HepG2 (cell line): Measurements from ENCODE around the gene PAEP. TPM values are rescaled to one million over a fixed set of nuclear protein-coding genes. Genes with fewer than 3 reads are reported as not detected.

ENCODE experiments used
- ATAC-seq: fragments of 200-7000 bp; cut with Tn5 transposase; 3 replicates; pipeline ENCODE4 v1.9.1; 2020; ENCODE audit warnings: mild to moderate bottlenecking, moderate library complexity
- BruUV-seq: library from RNA; stranded (reverse); fragments of 400-500 nt; replicated peaks from 2 replicates; lab custom pipeline; 2021; lab: Mats Ljungman, UMichigan
- CTCF ChIA-PET: fragments of 300-600 bp; formaldehyde crosslinking; extraction: SDS; loops from one replicate; lab custom pipeline; 2021; ENCODE audit warnings: low total read pairs, inconsistent platforms, low intra/inter-chr PET ratio; lab: Yijun Ruan, JAX
- POLR2A ChIA-PET: fragments of 350-600 bp; sonication (Branson Sonifier 250); formaldehyde crosslinking; loops from one replicate; lab custom pipeline; 2020; ENCODE audit warnings: antibody characterized with exemption, inconsistent platforms; lab: Yijun Ruan, JAX
- DNase-seq: peaks from one replicate; pipeline ENCODE4 v3.0.0-alpha.2; 2015; ENCODE audit warnings: low spot score
- FAIRE-seq: peaks from 3 replicates; lab custom pipeline; 2011; peaks lifted over from hg19 to GRCh38; lab: Jason Lieb, UNC
- H2AFZ ChIP-seq: one replicate; pipeline ENCODE4 v1.6.1; 2011; ENCODE audit warnings: low read length, inconsistent platforms
- H3K27ac ChIP-seq: fragments of 300-600 bp; 3 replicates; pipeline ENCODE4 v1.8.0; 2011; ENCODE audit warnings: mixed run types, mild to moderate bottlenecking, mixed read lengths, low read length, inconsistent platforms; ENCODE audit not compliant: insufficient read depth; ENCODE audit errors: extremely low read length
- H3K27me3 ChIP-seq, 2 experiments: fragments of 200-600 bp in 1 of 2; 2 replicates in 1 of 2; 3 replicates in 1 of 2; pipeline versions ENCODE4 v1.6.0 to v1.8.0; 2011; ENCODE audit warnings: low read length in 2 of 2, mild to moderate bottlenecking in 2 of 2, moderate library complexity in 2 of 2, inconsistent platforms in 1 of 2; ENCODE audit not compliant: insufficient read depth in 2 of 2, control insufficient read depth in 1 of 2
- H3K36me3 ChIP-seq, 2 experiments: fragments of 200-600 bp in 1 of 2; replicated peaks in 1 of 2; 2 replicates in 1 of 2; 3 replicates in 1 of 2; pipeline versions ENCODE4 v1.5.1 to v1.8.0; 2011; ENCODE audit warnings: low read length in 2 of 2, inconsistent platforms in 1 of 2; ENCODE audit not compliant: insufficient read depth in 2 of 2, control insufficient read depth in 1 of 2
- H3K4me1 ChIP-seq: 2 replicates; pipeline ENCODE4 v1.5.1; 2012; ENCODE audit warnings: low read length, inconsistent platforms; ENCODE audit not compliant: insufficient read depth
- H3K4me2 ChIP-seq: 2 replicates; pipeline ENCODE4 v1.6.0; 2011; ENCODE audit warnings: low read depth, low read length, inconsistent platforms
- H3K4me3 ChIP-seq, 3 experiments: fragments of 200-600 bp in 1 of 3; sonication (generic), shearing (Covaris generic) in 1 of 3; replicated peaks in 1 of 3; 2 replicates each; pipeline ENCODE4 v1.5.1; 2011 to 2016; ENCODE audit warnings: low read length in 3 of 3, inconsistent platforms in 2 of 3, low read depth in 2 of 3, mild to moderate bottlenecking in 2 of 3, control low read depth in 1 of 3, mixed read lengths in 1 of 3; ENCODE audit not compliant: insufficient read depth in 1 of 3
- H3K79me2 ChIP-seq: one replicate; pipeline ENCODE4 v1.6.1; 2011; ENCODE audit warnings: low read length, inconsistent platforms; ENCODE audit not compliant: insufficient read depth
- H3K9ac ChIP-seq: 2 replicates; pipeline ENCODE4 v1.6.0; 2011; ENCODE audit warnings: mild to moderate bottlenecking, low read depth, low read length, inconsistent platforms; ENCODE audit not compliant: insufficient read depth
- H3K9me3 ChIP-seq: 2 replicates; pipeline ENCODE4 v1.5.1; 2012; ENCODE audit warnings: mild to moderate bottlenecking, low read length
- H4K20me1 ChIP-seq: 2 replicates; pipeline ENCODE4 v1.6.0; 2011; ENCODE audit warnings: inconsistent platforms, mild to moderate bottlenecking, low read length, moderate library complexity; ENCODE audit not compliant: insufficient read depth
- ETS1 ChIP-seq: sonication (generic); formaldehyde crosslinking; IDR thresholded peaks from 2 replicates; pipeline ENCODE4 v1.4.0; 2020; ENCODE audit warnings: missing genetic modification reagents
- EZH2 ChIP-seq: conservative IDR thresholded peaks from 2 replicates; pipeline ENCODE4 v1.6.1; 2012; ENCODE audit warnings: mild to moderate bottlenecking, low read depth, low read length, moderate library complexity
- HNF1A ChIP-seq, 2 experiments: sonication (generic) in 1 of 2; formaldehyde crosslinking in 1 of 2; IDR thresholded peaks; 2 replicates each; pipeline versions ENCODE4 v1.4.0 to v1.6.1; 2016 to 2020; ENCODE audit warnings: borderline replicate concordance in 1 of 2, low read depth in 1 of 2, mild to moderate bottlenecking in 1 of 2, missing genetic modification reagents in 1 of 2
- HNF4A ChIP-seq: sonication (generic); formaldehyde crosslinking; IDR thresholded peaks from 2 replicates; pipeline ENCODE4 v1.4.0; 2020; ENCODE audit warnings: missing genetic modification reagents
- NFRKB ChIP-seq: fragments of 450-650 bp; IDR thresholded peaks from 2 replicates; pipeline ENCODE4 v1.6.1; 2017
- SMAD1 ChIP-seq: sonication (generic); formaldehyde crosslinking; IDR thresholded peaks from 2 replicates; pipeline ENCODE4 v1.4.0; 2020; ENCODE audit warnings: missing genetic modification reagents, low read depth, mild to moderate bottlenecking, borderline replicate concordance
- SNAPC5 ChIP-seq: sonication (generic); formaldehyde crosslinking; IDR thresholded peaks from 2 replicates; pipeline ENCODE4 v1.8.1; 2023; ENCODE audit warnings: mild to moderate bottlenecking, missing genetic modification reagents, borderline replicate concordance
- ZNF143 ChIP-seq: sonication (generic); formaldehyde crosslinking; IDR thresholded peaks from 2 replicates; pipeline ENCODE4 v1.4.0; 2020; ENCODE audit warnings: missing genetic modification reagents
- ZNF256 ChIP-seq: sonication (generic); formaldehyde crosslinking; conservative IDR thresholded peaks from 2 replicates; pipeline ENCODE4 v1.4.0; 2020; ENCODE audit warnings: missing genetic modification reagents
- ZNF281 ChIP-seq: sonication (generic); formaldehyde crosslinking; IDR thresholded peaks from 2 replicates; pipeline ENCODE4 v1.4.0; 2020; ENCODE audit warnings: missing genetic modification reagents, borderline replicate concordance
- ZNF570 ChIP-seq: sonication (generic); formaldehyde crosslinking; IDR thresholded peaks from 2 replicates; pipeline ENCODE4 v1.4.0; 2020; ENCODE audit warnings: mild to moderate bottlenecking, missing genetic modification reagents, borderline replicate concordance
- ZNF747 ChIP-seq: sonication (generic); formaldehyde crosslinking; IDR thresholded peaks from 2 replicates; pipeline ENCODE4 v1.8.1; 2023; ENCODE audit warnings: missing genetic modification reagents, mild to moderate bottlenecking, borderline replicate concordance
- ZNF761 ChIP-seq: sonication (generic); formaldehyde crosslinking; conservative IDR thresholded peaks from 2 replicates; pipeline ENCODE4 v1.4.0; 2020; ENCODE audit warnings: mild to moderate bottlenecking, missing genetic modification reagents
- WGBS: methylation state at CpG from one replicate; pipeline ENCODE4 v1.1.6; 2017; ENCODE audit warnings: low lambda C conversion rate; 5-methylcytosine and 5-hydroxymethylcytosine counted together
- in situ Hi-C: cut with HindIII; loops from 2 replicates; pipeline ENCODE4 v1.10.0; 2017; ENCODE audit warnings: low pct_unique_long_range_greater_than_20kb; ENCODE audit not compliant: extremely low pct_ligation_motif_present
- intact Hi-C: fragments of 100-400 bp; cut with micrococcal nuclease; formaldehyde crosslinking; loops from one replicate; pipeline ENCODE4 v1.10.0; 2022; ENCODE audit not compliant: unreplicated experiment
- polyA plus RNA-seq, 8 experiments: library from polyadenylated mRNA; depleted of rRNA in 3 of 8; stranded (reverse) in 7 of 8; unstranded in 1 of 8; fragments of >200 nt; fragmentation: Illumina TruSeq in 4 of 8; extraction: Trizol in 4 of 8; gene quantifications; 2 replicates each; pipeline versions ENCODE4 v1.2.1 to v1.2.3, GENCODE V29; 2011 to 2016; ENCODE audit warnings: low read depth in 4 of 8, missing spikeins in 1 of 8, mixed read lengths in 1 of 8; ENCODE audit not compliant: insufficient read depth in 1 of 8
- total RNA-seq, 5 experiments: library from RNA; depleted of rRNA; stranded (reverse); fragments of >200 nt; fragmentation: Illumina TruSeq; extraction: Trizol; gene quantifications; 2 replicates each; pipeline ENCODE4 v1.2.3, GENCODE V29; 2016; ENCODE audit warnings: low read depth in 1 of 5

PAEP gene
- total and polyA plus RNA-seq, 2 of the 13 experiments (the other 11 are each of a cell fraction or from before 2014, with no cell fraction given), result 0.75 to 10.8 TPM

GRCh38 chr9:135592331-135592590, 30.7 kb downstream of the PAEP start:
- H4K20me1 ChIP-seq, result no peaks in the 10 kb centered on the region
- no peak overlapping the region for H3K9ac ChIP-seq
- H3K36me3 ChIP-seq, result no peaks in the 10 kb centered on the region
- peaks cover 4 to 17% of the 10 kb centered on the region in 2 experiments; a peak in 4 of 5 replicates for H3K27me3 ChIP-seq
- H3K4me1 ChIP-seq, result no peaks in the 10 kb centered on the region
- no peak overlapping the region for H3K4me2 ChIP-seq
- H3K9me3 ChIP-seq, result no peaks in the 10 kb centered on the region
- BruUV-seq, result no TSS peak
- ATAC-seq (no peak), DNase-seq (no peak), FAIRE-seq (no peak)
- no peak overlapping the region for H3K4me3 ChIP-seq
- TF ChIP-seq NFRKB, result no peak
- TF ChIP-seq ZNF143 (CRISPR knock-in tag), result no peak
- TF ChIP-seq ZNF747 (CRISPR knock-in tag), result no peak
- no peak for TF ChIP-seq ETS1
- TF ChIP-seq SMAD1 (CRISPR knock-in tag), result no peak
- no peak for TF ChIP-seq HNF1A (IDR thresholded peaks at IDR 0.05; ENCODE audit: low read depth)
- no peak for TF ChIP-seq HNF1A (CRISPR knock-in tag; IDR thresholded peaks at IDR 0.05; ENCODE audit: borderline replicate concordance)
- no peak for TF ChIP-seq ZNF570 (CRISPR knock-in tag)
- no peak for TF ChIP-seq ZNF256 (CRISPR knock-in tag)
- no peak for TF ChIP-seq ZNF281
- TF ChIP-seq EZH2, result no peak
- TF ChIP-seq ZNF761 (CRISPR knock-in tag), result no peak
- TF ChIP-seq HNF4A (CRISPR knock-in tag), result no peak
- TF ChIP-seq SNAPC5, result no peak
- no peak overlapping the region for H2AFZ ChIP-seq
- ChIA-PET CTCF (no interaction called here), POLR2A (no interaction called here)
- in situ Hi-C loops (no loop called here), intact Hi-C loops (no loop called here)
- no peak overlapping the region for H3K27ac ChIP-seq
- no CpG with 5 or more reads among the region's 5 CpGs for WGBS
- no peaks in the 10 kb centered on the region for H3K79me2 ChIP-seq
